Keratinocyte (primary cell): ENCODE results near the gene MTA3. TPM values are rescaled to one million over a fixed set of nuclear protein-coding genes. Genes with fewer than 3 reads are reported as not detected.

Source experiments
- DNase-seq: peaks from one replicate; pipeline ENCODE4 v3.0.0-alpha.2; 2011; ENCODE audit warnings: low read depth, missing footprints, low spot score
- FAIRE-seq: peaks from 2 replicates; lab custom pipeline; 2011; peaks lifted over from hg19 to GRCh38; lab: Jason Lieb, UNC
- H2AFZ ChIP-seq: 2 replicates; pipeline ENCODE4 v1.6.0; 2012; ENCODE audit warnings: low read length, control low read depth, inconsistent platforms; ENCODE audit not compliant: control insufficient read depth
- H3K27ac ChIP-seq: 2 replicates; pipeline ENCODE4 v1.5.1; 2011; ENCODE audit warnings: low read length; ENCODE audit not compliant: control insufficient read depth, insufficient read depth
- H3K27me3 ChIP-seq: 3 replicates; pipeline ENCODE4 v1.6.0; 2011; ENCODE audit warnings: low read length; ENCODE audit not compliant: control insufficient read depth, insufficient read depth; ENCODE audit errors: extremely low read depth
- H3K36me3 ChIP-seq, 2 experiments: 2 replicates in 1 of 2; 3 replicates in 1 of 2; pipeline ENCODE4 v1.5.1; 2011; ENCODE audit warnings: low read length in 2 of 2, mild to moderate bottlenecking in 1 of 2; ENCODE audit not compliant: control insufficient read depth in 2 of 2, insufficient read depth in 2 of 2; ENCODE audit errors: extremely low read depth in 1 of 2
- H3K4me1 ChIP-seq: 3 replicates; pipeline ENCODE4 v1.5.1; 2011; ENCODE audit warnings: low read length; ENCODE audit not compliant: control insufficient read depth, insufficient read depth; ENCODE audit errors: extremely low read depth
- H3K4me2 ChIP-seq: 3 replicates; pipeline ENCODE4 v1.6.0; 2011; ENCODE audit warnings: low read depth, low read length; ENCODE audit not compliant: control insufficient read depth, insufficient read depth; ENCODE audit errors: extremely low read depth
- H3K4me3 ChIP-seq, 3 experiments: fragments of 200-600 bp in 1 of 3; sonication (generic) in 1 of 3; 2 replicates in 2 of 3; 3 replicates in 1 of 3; pipeline ENCODE4 v1.5.1; 2011 to 2016; ENCODE audit warnings: low read length in 3 of 3, mild to moderate bottlenecking in 3 of 3, control low read depth in 2 of 3, inconsistent platforms in 1 of 3, low read depth in 1 of 3, mixed read lengths in 1 of 3, mixed run types in 1 of 3, moderate library complexity in 1 of 3; ENCODE audit not compliant: control insufficient read depth in 2 of 3, insufficient read depth in 2 of 3; ENCODE audit errors: extremely low read depth in 1 of 3
- H3K79me2 ChIP-seq: 2 replicates; pipeline ENCODE4 v1.6.0; 2012; ENCODE audit warnings: low read length; ENCODE audit not compliant: control insufficient read depth, insufficient read depth
- H3K9ac ChIP-seq: 3 replicates; pipeline ENCODE4 v1.6.0; 2011; ENCODE audit warnings: low read length; ENCODE audit not compliant: control insufficient read depth, insufficient read depth; ENCODE audit errors: extremely low read depth
- H3K9me1 ChIP-seq: 3 replicates; pipeline ENCODE4 v1.6.0; 2011; ENCODE audit warnings: low read length; ENCODE audit not compliant: control insufficient read depth, insufficient read depth; ENCODE audit errors: extremely low read depth
- H3K9me3 ChIP-seq: 2 replicates; pipeline ENCODE4 v1.5.1; 2012; ENCODE audit warnings: low read depth, low read length; ENCODE audit not compliant: control insufficient read depth
- H4K20me1 ChIP-seq: 3 replicates; pipeline ENCODE4 v1.6.0; 2011; ENCODE audit warnings: low read length; ENCODE audit not compliant: control insufficient read depth, insufficient read depth; ENCODE audit errors: extremely low read depth
- EZH2 ChIP-seq: IDR thresholded peaks from one replicate; pipeline ENCODE4 v1.6.1; 2012; ENCODE audit warnings: inconsistent platforms, mild to moderate bottlenecking, low read length, moderate library complexity
- dilution Hi-C: fragments of 300-500 bp; cut with MboI; formaldehyde crosslinking; loops from one replicate; pipeline ENCODE4 v1.7.0; 2020; ENCODE audit warnings: low sequenced_read_pairs; ENCODE audit not compliant: extremely low pct_ligation_motif_present
- polyA plus RNA-seq, 5 experiments: library from polyadenylated mRNA; depleted of rRNA in 3 of 5; stranded (reverse) in 3 of 5; stranded (forward) in 1 of 5; unstranded in 1 of 5; fragments of >200 nt; gene quantifications; 1 replicate in 1 of 5; 2 replicates in 3 of 5; 3 replicates in 1 of 5; pipeline versions ENCODE4 v1.2.1 to v1.2.3, GENCODE V29; 2011 to 2012; ENCODE audit warnings: missing spikeins in 2 of 5, low read depth in 1 of 5, low replicate concordance in 1 of 5
- TF ChIP-seq, protein P1 (sequence below), 3 experiments: IDR thresholded peaks in 1 of 3; conservative IDR thresholded peaks in 1 of 3; optimal IDR thresholded peaks in 1 of 3; 2 replicates in 2 of 3; 3 replicates in 1 of 3; pipeline versions ENCODE3 to v1.5.1; 2011; ENCODE audit warnings: low read length in 3 of 3, mild to moderate bottlenecking in 3 of 3, moderate library complexity in 2 of 3, control low read depth in 1 of 3, inconsistent platforms in 1 of 3; ENCODE audit not compliant: insufficient read depth in 2 of 3; ENCODE audit errors: extremely low read depth in 1 of 3

The MTA3 gene
- polyA plus RNA-seq, 1 donor (not counting 4 experiments of a cell fraction or from before 2014, with no cell fraction given), result 34.3 TPM

DNA sequence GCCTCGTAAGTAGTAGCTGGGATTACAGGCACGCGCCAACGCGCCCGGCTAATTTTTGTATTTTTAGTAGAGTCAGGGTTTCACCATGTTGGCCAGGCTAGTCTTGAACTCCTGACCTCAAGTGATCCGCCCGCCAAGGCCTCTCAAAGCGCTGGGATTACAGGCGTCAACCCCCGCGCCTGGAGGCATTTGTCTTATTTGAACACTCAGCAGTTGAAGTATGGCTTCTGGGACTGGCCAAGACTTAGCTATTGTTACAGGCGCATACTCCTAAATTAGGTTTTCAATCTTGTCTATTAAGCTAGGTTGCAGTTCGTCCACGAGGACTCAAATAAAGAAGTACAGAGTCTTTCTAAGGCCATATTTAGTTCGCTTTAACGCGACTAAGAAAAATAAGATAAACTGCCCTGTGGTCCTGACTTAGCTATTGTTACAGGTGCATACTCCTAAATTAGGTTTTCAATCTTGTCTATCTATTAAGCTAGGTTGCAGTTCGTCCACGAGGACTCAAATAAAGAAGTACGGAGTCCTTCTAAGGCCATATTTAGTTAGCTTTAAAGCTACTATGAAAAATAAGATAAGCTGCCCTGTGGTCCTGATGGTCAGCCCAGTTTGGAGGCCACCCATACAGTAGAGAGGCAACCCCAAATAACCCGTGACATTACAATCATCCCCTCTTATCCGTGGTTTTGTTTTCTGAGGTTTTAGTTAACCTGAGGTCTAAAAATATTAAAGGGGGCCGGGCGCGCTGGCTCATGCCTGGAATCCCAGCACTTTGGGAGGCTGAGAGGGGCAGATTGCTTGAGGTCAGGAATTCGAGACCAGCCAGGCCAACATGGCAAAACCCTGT is 20.8 kb upstream of the MTA3 start:
- Histone ChIP-seq H3K79me2 (no peaks in the 10 kb centered on the region), H4K20me1 (no peaks in the 10 kb centered on the region), H3K4me1 (no peaks in the 10 kb centered on the region), H3K36me3 (no peaks in the 10 kb centered on the region), H3K4me2 (no peak overlapping the region), H2AFZ (no peak overlapping the region), H3K9me3 (no peaks in the 10 kb centered on the region), H3K9ac (no peak overlapping the region), H3K27me3 (no peaks in the 10 kb centered on the region), H3K27ac (no peak overlapping the region), H3K4me3 (no peak overlapping the region), H3K9me1 (no peaks in the 10 kb centered on the region)
- TF ChIP-seq, protein P1, sequence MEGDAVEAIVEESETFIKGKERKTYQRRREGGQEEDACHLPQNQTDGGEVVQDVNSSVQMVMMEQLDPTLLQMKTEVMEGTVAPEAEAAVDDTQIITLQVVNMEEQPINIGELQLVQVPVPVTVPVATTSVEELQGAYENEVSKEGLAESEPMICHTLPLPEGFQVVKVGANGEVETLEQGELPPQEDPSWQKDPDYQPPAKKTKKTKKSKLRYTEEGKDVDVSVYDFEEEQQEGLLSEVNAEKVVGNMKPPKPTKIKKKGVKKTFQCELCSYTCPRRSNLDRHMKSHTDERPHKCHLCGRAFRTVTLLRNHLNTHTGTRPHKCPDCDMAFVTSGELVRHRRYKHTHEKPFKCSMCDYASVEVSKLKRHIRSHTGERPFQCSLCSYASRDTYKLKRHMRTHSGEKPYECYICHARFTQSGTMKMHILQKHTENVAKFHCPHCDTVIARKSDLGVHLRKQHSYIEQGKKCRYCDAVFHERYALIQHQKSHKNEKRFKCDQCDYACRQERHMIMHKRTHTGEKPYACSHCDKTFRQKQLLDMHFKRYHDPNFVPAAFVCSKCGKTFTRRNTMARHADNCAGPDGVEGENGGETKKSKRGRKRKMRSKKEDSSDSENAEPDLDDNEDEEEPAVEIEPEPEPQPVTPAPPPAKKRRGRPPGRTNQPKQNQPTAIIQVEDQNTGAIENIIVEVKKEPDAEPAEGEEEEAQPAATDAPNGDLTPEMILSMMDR (optimal IDR thresholded peaks at IDR 0.05 in 1 of 3, IDR thresholded peaks at IDR 0.05 in 1 of 3, conservative IDR thresholded peaks at IDR 0.05 in 1 of 3; ENCODE audit: extremely low read depth in 1 of 3, insufficient read depth in 2 of 3, low read length in 3 of 3), result no peak
- TF ChIP-seq EZH2, result no peak
- FAIRE-seq (no peak), DNase-seq (no peak)
- dilution Hi-C loops, result no loop called here

DNA sequence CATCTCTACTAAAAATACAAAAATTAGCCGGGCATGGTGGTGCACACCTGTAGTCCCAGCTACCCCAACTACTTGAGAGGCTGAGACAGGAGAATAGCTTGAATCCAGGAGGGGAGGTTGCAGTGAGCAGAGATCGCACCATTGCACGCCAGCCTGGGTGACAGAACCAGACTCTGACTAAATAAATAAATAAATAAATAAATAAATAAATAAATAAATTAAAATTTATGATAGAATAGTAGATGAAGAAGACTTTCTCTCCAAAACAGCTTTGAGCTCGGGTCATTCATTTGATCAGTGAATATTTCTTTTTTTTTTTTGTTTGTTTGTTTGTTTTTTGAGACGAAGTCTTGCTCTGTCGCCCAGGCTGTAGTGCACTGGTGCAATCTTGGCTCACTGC is 17.6 kb upstream of the MTA3 start:
- no peak overlapping the region for H2AFZ ChIP-seq
- no peaks in the 10 kb centered on the region for H3K79me2 ChIP-seq
- dilution Hi-C loops, result no loop called here
- no peaks in the 10 kb centered on the region for H3K9me3 ChIP-seq
- TF ChIP-seq EZH2, result no peak
- TF ChIP-seq, protein P1 (optimal IDR thresholded peaks at IDR 0.05 in 1 of 3, IDR thresholded peaks at IDR 0.05 in 1 of 3, conservative IDR thresholded peaks at IDR 0.05 in 1 of 3; ENCODE audit: extremely low read depth in 1 of 3, insufficient read depth in 2 of 3, low read length in 3 of 3), result no peak
- no peak overlapping the region for H3K4me2 ChIP-seq
- H3K4me1 ChIP-seq, result no peaks in the 10 kb centered on the region
- H3K9me1 ChIP-seq, result no peaks in the 10 kb centered on the region
- no peak overlapping the region for H3K9ac ChIP-seq
- H3K36me3 ChIP-seq, result no peaks in the 10 kb centered on the region
- no peak for DNase-seq
- H3K27me3 ChIP-seq, result no peaks in the 10 kb centered on the region
- FAIRE-seq, result no peak
- no peaks in the 10 kb centered on the region for H4K20me1 ChIP-seq
- no peak overlapping the region for H3K4me3 ChIP-seq
- H3K27ac ChIP-seq, result no peak overlapping the region
